GM18508 (cell line): ENCODE data around the gene KIF3B.
A peak's percentile ranks its signal among the peaks of the same experiment; 100 is the strongest.

ENCODE experiments used
- ATAC-seq: cut with Tn5 transposase; IDR thresholded peaks from one replicate; pipeline ENCODE4 v1.9.1; 2021; ENCODE audit warnings: moderate number of reproducible peaks; ENCODE audit not compliant: insufficient read depth, unreplicated experiment

Gene KIF3B

DNA sequence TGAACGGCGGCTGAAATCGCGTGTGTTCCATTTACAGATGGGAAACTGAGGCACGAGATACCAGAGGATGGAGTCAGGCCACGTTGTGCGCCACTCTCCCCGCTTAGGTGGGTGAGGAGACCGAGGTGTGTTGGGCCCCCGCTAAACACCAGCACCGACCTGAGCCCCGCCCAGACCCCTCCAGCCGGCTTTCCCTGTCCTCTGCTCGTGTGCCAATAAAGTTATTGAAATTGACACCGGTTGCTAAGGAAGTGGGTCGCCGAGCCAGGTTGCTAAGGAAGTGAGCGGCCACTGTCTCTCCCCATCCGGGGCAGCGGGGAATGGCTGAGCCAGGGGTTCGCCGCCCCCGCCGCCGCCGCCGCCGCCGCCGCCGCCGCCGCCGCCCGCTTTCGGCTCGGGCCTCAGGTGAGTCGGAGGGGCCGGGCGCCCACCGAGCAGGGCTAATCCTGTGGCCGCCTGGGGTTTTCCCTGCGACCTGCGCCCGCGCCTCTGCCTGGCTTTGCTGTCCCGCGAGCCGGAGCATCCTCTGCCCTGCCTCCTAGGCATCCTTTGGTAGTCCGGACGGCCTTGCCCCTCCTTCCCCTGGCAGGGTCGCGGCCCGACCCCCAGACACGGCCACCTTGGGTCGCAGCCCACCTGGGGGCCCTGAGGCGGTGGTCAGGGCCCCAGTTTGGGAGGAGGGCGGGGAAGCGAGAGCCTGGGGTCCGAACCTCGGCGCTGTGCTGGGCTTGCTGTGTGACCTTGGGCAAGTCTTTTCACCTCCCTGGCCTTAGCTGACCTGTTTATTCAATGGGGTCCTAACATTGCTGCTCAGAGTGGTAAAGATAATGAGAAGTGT lies at the start of gene KIF3B:
TSS of gene KIF3B (plus strand) at position 291 of the 838 bp plus-strand sequence. CDS start 32,127 bp downstream, outside the sequence.
- peak; percentile 42 for ATAC-seq

DNA sequence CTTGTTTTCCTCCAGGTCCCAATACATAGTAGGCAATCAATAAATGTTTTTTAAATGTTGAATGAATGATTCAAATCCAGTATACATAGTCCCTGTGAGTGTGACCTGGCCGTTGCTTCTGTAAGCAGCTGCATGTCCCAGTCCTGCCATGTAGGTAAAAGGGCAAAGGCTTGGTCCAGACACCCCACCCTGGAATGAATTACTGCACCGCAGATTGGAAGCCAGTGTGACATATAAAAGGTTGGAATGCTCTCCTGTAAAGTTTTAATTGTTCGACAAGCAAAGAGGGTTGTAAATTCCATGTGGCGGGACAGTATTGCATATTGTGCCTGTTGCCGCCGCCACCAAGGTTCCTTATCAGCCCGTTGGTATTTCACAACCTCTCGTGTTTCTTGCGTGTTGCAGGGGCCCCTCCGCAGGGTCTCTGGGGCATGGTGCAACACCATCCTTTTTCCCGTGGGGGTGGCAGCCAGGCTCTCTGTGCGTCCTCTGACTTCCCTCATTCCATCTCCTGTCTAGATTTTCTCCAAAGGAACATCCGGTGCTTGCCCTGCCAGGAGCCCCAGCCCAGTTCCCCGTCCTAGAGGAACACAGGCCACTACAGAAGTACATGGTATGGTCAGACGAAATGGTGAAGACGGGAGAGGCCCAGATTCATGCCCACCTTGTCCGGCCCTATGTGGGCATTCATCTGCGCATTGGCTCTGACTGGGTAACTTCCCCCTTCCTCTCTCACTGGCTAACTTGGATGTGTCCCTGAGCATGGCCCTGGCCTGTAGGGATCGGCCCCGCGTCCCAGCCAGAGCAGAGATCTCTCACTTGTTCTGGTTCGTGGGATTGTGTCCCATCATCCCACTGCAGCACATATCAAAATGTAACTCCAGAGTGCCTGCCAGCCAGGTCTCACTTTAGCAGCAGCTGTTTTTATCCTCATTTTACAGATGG lies 49.4 kb upstream of the KIF3B start:
- no peak for ATAC-seq

DNA sequence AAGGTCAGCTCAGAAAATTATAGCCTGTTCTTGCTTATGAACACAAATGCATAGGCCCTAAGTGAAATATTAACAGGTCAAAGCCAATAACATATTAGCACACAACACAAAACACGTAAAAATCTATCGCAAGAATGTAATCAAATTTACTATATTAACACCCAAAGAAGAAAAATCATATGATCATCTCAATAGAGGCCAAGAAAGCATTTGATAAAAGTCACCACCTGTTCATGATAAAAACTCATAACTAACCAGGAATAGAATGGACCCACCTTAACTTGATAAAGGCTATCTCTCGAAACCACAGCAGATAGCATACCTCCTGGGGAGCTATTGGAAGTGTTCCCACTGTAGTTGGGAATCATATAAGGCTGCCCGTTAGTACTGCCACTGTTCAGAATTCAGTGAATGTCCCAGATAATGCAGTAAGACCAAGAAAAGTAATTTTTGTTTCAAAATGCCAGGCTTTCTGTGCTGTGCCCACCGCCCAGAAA lies 48.2 kb upstream of the KIF3B start:
- no peak for ATAC-seq

DNA sequence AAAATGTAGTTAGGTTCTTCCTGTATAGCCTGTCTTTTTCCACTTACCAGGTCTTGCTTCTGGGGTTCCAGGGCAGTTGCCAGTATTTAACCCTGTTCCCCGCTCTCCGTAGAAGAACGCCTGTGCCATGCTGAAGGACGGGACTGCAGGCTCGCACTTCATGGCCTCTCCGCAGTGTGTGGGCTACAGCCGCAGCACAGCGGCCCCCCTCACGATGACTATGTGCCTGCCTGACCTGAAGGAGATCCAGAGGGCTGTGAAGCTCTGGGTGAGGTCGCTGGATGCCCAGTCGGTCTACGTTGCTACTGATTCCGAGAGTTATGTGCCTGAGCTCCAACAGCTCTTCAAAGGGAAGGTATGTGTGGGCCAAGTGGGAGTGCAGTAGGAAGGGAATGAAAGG lies 46.7 kb upstream of the KIF3B start:
- no peak for ATAC-seq

DNA sequence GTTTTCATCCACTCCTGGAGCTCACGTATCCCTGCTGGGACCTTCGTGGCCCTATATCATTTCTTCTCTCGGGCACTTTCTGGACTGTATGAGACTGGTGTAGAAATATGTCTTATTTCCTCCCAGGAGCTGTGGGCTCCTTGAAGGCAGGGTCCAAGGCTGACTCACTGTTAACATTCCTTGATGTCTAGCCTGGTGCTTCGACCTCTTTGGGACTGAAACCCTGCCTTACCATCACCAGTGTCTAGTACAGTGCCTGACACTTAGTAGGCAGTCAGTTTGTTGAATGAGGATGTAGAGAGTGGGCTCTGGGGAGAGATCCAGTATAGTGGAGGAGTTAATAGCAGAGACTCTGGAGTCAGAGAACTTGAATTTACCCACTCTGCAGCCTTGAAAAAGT lies 46.2 kb upstream of the KIF3B start:
- no peak for ATAC-seq

DNA sequence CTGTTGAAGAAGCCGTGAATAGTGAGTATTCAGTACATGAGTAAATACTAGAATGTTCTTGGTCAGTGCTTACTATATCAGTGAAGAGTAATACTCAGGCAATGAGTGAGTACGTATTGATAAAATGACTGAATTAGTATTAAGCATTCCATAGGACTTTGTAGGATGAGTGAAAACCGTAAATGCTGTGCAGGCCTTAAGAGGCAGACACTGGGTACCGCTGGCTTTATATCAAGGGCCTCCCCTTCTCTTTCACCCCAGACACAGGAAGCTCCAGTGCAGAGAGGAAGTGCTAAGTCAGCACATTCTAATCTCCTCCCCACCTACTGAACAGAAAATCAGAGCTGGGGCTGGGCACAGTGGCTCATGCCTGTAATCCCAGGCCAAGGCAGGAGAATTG lies 45.6 kb upstream of the KIF3B start:
- no peak for ATAC-seq

DNA sequence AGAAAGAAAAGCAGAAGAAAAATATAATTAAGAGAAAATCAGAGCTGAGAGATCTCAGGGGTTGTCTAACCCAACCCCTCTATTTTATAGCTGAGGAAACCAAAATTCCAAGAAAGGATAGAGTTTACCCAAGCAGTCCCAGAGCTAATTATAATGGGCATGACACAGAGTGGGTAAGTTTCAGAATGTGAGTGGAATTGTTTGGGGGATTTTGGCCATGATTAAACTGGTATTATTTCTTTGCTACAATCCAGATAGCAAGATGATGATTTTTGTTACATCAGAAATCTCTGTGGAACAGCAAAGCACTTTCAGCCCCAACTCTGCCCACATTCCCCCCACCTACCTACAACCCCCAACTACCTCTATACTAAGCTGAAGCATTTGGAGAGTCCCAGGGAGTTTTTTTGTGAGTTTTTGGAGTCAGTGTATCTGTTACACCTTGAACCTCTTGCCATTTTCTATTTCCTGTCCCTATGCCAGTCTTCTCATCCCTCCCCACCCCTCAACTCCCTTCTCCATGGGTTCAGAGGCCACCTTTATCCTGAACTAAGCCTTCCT lies 45.0 kb upstream of the KIF3B start:
- no peak for ATAC-seq

DNA sequence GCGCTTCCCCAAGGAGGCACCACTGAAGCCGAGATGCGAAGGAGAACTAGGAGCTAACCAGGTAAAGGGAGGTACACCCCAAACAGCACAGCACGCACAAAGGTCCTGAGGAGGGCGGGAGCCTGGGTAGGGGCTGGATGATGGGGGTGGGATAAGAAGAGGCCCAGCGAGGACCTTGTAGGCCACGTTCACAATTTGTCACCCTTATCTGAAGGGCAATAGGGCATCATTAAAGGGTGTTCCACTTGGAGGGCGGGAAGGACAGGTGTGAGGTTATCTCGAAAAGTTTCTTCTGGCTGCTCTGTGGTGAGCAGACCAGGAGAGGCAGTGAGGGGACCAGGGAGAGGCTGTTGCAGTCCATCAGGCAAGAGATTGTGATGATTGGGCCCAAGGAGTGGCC lies 44.2 kb upstream of the KIF3B start:
- ATAC-seq, result no peak

DNA sequence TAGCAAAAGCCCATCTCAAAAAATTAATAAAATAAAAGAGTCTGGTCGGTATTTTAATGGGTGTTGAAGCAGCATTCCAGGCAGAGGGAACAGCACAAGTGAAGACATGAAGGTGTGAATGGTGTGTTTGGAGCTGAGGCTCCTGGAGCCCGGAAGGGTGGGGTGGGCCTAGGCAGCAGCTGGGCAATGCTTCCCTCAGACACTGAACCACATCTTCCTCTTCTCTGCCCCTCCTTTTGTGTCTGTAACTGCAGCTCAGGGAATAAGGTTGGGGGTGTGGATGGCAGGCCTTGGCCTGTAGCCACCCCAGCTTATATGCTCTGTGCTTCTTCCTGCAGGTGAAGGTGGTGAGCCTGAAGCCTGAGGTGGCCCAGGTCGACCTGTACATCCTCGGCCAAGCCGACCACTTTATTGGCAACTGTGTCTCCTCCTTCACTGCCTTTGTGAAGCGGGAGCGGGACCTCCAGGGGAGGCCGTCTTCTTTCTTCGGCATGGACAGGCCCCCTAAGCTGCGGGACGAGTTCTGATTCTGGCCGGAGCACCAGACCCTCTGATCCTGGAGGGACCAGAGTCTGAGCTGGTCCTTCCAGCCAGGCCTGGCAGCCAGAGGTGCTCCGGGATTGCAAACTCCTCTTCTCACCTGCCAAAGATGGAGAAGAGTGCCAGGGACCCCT lies 43.2 kb upstream of the KIF3B start:
- ATAC-seq, result no peak

DNA sequence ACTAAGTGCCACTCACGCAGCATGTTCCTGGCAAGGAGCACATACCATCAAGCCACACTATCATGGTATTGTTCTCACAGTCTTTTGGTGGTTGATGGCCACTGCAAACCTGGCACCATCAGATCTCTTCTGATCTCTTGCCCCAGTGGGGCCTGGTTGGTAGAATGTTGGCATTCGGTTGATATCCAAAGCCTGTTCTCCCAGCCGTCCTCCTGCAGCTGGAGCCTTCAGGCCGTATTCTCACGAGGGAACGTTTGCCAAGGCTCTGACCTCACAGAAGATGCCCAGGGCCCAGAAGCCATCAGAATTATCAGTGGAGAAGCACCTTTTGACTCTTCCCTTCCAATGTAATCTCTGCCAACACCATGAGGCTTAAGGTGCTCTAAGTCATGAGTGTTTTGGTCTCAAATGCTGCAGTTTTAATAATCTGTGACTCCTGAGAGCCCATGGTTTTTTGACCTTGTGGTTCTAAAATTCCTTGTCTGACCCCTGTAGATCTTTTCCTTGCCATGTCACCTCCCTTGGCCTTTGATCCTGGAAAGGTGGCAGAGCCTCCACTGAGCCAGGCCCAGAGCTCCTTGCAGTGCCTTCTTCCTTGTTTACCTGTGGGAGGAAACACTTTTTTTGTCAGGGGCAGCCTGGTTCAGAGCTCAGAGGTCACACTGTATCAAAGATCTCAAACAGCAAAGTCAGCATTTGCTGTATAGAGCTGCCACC lies 42.0 kb upstream of the KIF3B start:
- no peak for ATAC-seq

DNA sequence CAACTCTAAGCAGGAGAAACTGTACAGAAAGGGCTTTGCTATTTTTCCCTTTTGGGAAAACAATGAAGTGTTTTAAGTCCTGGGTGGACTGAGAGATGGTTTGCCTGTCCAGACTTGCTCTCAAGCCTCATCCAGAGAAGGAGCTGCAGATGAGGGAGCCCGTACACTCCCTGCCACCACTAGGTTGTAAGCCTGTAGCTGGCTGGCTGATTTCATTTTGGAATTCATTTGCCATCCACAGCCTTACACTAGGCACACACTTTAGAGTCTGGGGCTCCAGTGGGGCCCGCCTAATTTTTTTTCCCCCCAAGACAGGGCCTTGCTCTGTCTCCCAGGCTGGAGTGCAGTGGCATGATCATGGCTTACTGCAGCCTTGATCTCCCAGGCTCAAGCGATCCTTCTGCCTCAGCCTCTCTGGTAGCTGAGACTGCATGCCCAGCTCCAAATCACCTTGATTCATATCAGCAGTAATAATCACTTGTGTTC lies 41.4 kb upstream of the KIF3B start:
- no peak for ATAC-seq

DNA sequence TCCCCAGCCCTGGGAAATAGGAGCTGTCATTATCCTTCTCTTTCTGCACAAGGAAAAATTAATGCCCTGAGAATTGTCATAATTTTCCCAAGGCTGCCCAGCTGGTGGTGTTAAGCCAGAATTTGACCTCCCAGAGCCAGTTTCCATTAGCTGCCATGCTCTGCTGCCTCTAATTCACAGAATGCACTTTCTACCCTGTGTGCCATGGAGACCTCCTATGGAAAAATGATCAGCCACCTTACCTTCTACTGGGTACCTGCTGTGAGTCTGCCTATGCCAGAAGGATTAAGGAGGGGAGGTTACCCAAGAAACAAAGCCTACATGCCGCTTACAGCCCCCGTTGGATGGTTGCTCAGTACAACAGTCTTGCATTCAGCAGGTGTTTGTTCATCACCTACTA lies 40.6 kb upstream of the KIF3B start:
- no peak for ATAC-seq

DNA sequence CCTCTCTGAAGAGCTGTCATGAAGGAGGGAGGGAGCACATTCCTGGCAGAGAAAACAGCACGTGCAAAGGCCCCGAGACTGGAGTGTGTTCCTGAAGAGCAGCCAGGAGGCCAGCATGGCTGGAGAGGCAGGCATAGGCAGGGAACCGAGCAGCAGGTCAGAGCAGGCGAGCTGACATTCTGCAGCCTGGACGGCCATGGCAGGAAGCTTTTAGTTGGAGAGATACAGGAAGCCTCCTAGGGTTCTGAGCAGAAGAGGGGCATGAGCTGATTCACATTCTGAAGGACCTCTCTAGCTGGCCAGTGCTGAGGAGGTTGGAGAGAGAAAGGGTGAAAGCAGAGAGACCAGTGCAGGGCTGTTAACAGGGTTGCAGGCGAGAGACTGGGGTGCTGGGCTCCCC lies 40.0 kb upstream of the KIF3B start:
- ATAC-seq, result no peak

DNA sequence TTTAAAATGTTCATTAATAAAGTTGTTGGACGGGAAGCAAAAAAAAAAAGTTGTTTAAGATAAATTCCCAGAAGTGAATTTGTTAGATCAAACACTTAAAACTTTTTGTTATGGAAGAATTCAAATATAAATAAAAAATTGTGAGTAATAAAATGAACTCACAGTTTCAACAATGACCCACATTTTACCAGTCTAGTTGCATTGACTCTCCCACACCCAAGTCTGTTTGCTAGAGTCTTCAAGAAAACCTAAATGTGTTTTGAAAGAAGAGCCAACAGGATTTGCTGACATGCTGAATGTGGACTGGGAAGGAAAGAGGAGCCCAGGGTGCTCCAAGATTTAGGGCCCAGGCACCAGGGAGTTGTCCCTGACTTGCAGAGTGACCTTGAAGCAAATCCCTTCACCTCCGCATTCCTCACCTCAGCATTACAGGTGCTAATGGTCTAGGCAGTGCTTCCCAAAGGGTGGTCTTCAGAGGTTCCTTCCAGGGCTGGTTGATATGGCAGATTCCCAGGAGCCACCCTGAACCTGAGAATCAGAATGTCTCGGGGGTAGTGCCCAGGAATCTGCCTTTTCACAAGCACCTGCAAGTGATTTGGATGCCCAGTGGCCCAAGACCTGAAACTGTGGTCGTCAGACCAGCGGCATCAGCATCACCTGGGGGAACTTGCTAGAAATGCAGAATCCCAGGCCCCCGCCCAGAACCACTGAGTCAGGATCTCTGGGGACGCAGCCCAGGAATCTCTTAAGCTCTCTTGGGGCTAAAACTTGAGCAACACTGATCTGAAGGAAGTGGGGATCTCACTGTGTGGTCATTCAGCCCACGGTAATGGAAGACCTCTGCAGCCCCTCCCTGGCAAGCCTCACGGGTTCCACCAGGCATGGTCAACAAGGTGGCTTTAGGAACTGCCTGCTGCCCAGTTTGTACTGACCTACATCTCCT lies 38.7 kb upstream of the KIF3B start:
- ATAC-seq, result no peak

DNA sequence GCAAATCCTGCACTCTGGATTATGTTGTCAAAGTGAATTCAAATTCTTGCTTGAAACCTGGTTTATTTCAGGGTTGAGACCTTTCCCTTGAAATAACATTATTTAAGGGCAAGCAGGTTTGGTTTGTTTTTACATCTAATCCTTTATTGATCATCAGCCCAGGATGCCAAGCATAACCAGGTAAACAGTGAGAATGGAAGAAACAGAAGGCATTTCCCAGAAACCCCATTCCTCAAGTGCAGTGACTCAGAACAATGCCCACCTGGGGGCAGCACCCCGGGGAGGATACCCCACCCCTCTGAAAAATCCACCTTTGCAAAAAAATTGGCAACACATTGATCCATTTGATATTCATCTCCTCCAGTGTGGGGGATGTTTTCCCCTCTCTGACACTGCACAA lies 37.2 kb upstream of the KIF3B start:
- no peak for ATAC-seq

DNA sequence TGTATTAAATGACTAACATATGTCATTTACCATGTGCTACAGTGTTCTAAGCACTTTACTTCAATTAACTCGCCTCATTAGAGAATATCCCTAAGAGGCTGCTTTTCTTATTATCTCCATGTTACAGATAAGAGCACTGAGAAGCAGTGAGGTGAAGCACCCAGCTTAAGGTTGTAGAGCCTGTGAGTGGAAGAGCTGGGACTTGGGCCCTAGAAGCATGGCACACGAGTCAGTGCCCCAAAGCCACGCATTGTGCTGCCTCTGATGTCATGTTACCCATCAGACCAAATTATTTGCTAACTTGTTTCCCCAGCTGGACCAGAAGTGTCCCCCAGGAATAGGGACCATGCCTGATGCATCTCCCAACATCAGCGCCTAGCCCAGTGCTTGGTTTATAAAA lies 35.6 kb upstream of the KIF3B start:
- no peak for ATAC-seq

DNA sequence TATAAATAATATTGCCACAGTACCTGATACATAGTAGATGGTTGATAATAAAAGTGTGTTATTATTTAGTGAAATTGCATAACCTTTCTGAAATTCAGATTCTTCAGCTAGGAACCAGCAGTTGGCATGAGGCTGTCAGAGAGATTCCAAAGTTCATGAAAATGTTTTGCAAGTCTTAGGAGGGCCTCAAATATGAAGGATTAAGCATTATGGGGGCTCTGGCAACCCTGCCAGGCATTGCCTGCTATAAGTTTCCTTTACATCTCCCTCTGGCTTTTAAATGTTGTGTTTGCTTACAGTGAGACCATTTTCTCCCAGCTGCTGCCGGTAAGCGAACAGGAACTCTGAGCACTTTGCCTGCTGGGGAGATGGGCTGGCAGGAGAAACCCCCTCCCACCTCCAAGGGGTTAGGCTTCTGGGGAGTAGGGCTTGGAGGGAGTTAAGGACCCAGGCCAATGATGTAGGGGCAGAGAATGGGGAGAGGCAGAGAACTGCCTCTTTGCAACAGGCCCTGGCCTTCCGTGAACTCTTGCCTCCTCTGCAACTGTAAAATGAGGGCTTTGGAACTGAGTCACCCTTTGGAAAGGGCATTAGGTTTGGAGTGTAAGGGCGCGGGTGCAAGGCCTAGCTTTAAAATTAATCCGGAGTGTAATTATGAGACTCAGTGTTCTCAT lies 33.2 kb upstream of the KIF3B start:
- ATAC-seq, result no peak

DNA sequence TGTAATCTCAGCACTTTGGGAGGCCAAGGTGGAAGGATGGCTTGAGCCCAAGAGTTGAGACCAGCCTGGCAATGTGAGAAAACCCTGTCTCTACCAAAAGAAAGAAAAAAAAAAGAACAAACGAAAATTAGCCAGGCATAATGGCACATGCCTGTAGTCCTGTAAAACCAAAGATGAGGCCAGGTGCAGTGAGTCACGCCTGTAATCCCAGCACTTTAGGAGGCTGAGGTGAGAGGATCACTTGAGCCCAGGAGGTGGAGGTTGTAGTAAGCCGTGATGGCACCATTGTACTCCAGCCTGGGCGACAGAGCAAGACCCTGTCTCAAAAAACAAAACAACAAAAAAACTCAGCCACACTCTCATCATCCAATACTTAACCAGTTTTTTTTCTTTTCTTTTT lies 32.5 kb upstream of the KIF3B start:
- ATAC-seq, result no peak
